Bone marrow (tissue), 2 donors: ENCODE results near the gene RIC1.
"Not testable (repeated sequence)": the region's sequence is repeated elsewhere in the genome, so short reads cannot be mapped to it uniquely, and the experiment has no call there.

Experiments
- DNase-seq, 2 donors: peaks; one replicate each; lab custom pipeline; 2025; lab: John Stamatoyannopoulos, UW

The RIC1 gene

DNA sequence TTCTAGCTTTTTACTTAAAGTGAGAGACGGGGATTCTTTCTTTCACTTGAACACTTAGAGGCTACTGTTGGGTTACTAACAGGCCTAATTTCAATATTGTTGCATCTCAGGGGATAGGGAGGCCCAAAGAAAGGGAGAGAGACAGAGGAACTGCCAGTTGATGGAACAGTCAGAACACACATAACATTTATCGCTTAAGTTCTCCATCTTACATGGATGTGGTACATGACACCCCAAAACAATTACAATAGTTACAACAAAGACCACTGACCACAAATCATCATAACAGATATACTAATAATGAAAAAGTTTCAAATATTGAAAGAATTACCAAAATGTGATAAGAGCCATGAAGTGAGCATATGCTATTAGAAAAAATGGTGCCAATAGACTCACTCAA is 4.3 kb upstream of the RIC1 start:
- no peak for DNase-seq

DNA sequence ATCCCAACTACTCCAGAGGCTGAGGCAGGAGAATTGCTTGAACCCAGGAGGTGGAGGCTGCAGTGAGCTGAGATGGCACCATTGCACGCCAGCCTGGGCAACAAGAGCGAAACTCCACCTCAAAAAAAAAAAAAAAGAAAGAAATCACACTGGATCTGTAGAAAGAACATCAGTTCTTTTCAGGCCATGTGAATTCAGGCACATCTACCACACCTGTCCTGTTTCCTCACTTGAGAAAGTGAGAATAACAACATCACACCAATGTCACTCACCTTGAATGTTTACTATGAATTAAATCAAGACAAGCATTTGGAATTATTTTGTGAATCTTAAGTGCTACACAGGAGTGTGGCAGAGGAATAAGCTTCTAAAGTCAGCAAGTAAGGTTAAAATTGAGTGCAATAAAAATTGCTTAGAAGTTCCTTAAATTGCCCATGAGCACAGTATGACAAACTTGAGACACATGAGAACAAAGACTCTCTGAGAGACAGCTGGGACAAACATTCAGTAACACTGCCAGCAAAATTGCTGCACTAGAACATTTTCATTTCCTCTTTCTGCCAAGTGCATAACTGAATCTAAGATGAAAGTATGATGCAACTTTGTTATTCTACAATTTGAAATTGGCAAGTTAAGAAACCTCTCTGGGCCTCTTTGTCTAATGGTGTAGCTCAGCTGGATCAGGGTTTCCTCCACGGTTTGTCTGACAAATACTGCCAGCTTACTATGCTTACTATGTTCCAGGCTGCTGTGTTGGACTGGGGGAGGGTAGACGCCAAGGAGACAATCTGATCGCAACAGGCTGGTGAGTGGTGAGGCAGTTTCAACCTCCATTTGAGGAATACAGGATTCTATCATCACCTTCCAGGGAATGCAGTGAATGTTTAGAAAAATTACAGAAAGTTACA is 1.9 kb upstream of the RIC1 start:
- peak; percentile 25 to 92 for DNase-seq

DNA sequence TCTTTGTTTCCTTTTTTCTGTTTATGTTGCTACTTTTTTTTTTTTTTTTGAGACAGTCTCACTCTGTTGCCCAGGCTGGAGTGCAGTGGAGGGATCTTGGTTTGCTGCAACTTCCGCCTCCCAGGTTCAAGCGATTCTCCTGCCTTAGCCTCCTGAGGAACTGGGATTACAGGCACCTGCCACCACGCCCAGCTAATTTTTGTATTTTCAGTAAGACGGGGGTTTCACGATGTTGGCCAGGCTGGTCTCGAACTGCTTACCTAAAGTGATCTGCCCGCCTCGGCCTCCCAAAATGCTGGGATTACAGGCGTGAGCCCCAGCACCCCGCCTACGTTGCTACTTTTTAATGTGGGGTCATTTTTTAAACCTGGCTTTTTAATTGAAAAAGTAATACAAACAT is 1.2 kb upstream of the RIC1 start:
- DNase-seq = not testable (repeated sequence)

DNA sequence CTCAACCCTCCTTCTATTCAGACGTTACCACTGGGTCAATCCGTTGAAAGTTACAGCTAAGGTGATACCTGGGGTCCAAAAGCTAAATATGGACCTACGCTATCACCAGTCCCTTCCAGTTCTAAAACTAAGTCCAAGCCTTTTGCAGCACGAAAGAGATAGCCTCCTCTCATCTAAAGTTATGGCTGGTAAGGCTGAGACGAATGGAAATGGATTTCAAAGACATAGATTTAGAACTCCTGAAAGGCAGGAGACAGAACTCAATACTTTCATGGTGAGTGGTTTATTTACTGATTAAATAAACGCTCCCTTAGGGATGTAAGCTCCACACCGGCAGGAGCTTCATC is 751 bp upstream of the RIC1 start:
- no peak for DNase-seq

DNA sequence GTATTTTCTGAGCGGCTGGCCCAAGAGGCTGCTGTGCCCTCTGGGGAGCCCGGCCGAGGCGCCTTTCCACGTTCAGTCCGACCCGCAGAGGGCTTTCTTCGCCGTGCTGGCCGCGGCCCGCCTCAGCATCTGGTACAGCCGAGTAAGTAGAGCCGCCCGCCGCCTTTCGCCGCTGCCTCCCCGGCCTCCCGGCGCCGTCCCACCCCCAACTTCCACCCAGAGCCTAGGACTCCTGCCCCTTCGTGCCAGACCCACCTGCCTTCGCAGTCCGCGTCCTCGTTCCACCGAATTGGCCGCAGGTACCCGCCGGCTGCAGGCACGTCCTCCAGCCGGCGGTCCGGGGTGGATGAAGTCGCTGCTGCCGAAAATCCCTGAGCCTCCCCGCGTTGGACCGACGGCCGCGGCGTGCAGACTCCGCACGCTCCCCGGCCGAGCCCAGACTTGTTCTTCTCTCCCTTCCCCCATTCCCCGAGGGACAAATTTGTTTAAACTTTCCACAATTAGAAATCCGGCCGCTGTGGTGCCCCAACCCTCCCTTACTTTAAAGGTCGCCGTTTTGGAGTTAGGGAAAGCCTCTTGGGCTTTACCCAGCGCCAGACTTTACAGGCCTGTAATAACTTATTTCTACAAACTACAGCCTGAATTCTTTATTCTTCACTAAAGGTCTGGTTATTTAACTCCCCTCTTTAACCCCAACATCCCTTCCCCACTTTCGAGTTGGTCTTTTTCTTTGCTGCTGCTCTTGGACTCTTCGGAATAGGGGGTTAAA is 589 bp downstream of the RIC1 start:
- DNase-seq = peak in 1 of 2 donors; percentile 69

DNA sequence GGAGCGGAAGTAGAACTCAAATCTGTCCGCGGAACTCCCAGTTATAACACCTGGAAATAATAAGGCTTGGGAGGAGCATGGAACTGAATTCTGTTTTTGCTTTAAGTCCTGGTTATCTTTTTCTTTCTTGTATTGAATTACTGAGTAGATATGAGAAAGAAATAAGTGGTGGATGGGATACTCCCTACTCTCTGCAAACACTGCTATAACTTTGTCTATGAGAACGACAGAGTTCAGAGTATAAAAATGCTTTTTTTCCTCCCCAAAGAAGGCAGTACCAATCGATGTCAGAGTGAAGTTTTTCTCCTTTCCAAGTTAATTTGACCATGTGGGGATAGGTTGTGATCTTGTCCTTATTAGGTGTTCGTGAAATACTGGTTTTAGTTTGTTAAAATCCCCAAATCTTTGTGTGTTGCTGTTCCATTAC is 1.2 kb downstream of the RIC1 start:
- no peak for DNase-seq

DNA sequence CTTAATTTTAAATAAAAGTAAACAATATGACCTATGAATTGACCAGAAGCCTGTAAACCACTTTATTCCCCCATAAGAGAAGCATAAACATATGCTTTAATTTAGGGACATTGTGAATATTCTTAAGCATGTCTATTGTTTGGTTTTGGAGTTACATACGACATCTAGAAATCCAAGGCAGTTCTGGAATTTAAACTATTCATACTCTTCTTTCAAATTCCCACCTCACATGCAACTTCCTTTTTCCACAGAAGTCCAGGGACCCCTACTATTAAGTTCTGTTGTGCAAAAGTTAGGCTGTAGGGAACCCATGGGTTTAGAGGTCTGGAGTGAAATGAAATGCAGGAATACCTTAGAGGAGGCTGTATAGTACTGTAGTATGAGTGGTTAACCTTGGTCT is 2.1 kb downstream of the RIC1 start:
- DNase-seq = no peak

DNA sequence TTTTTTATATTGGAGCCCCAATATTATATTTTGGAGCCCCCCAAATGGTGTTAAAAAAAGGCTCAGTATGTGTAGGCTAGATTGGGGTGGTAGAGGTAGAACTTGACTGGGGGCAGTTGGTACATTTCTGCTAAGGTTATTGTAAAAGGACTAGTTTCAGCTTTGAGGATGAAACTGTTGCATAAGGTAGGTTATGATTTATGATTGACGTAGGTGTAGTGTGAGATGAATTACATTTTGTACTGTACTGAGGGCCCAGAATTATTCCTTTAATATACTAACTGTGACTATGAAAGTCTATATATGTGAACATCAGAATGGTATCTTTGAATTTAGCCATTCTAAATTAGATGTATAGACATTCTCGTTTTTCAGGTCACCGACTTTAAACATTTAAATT is 3.6 kb downstream of the RIC1 start:
- no peak for DNase-seq

DNA sequence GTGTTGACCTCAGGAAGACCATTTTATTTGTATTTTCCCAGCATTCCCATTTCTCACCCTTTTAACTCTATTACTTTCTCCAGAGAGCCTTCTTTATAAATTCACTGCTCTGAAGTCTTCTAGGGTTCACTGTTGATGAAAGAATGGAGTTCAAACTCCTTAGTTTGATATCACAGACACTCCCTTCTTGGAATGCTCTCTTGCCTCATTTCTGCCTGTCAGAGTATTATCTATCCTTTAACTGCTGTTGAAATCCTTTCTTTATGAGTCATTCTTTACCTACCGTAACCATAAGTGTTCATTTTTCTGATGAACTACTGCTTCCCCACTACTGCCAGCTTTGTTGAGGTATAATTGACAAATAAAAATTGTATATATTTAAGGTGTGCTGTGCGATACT is 4.3 kb downstream of the RIC1 start:
- DNase-seq = no peak

DNA sequence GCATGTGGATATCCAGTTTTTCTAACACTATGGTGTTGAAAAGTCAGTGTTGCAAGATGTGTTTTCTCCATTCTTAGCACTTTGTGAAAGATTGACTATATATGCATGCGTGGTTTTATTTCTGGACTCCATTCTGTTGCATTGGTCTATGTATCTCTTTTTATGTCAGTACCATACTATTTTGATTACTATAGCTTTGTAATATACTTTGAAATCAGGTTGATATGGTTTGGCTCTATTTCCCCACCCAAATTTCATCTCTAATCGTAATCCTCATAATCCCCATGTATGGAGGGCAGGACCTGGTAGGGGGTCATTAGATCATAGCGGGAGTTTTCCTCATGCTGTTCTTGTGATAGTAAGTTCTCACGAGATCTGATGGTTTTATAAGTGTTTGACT is 6.5 kb downstream of the RIC1 start:
- DNase-seq = no peak

DNA sequence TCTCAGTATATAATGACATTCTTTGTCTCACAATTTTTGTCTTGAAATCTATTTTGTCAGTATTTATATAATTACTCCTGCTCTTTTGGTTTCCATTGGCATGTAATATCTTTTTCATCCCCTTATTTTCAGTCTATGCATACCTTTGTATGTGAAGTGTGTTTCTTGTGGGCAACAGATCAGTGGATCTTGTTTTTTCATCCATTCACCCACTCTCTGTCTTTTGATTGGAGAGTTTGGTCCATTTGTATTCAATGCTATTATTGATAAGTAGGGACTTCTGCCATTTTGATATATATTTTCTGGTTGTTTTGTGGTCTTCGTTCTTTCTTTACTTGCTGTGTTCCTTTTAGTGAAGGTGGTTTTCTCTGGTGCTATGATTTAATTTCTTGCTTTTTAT is 10.9 kb downstream of the RIC1 start:
- no peak for DNase-seq

DNA sequence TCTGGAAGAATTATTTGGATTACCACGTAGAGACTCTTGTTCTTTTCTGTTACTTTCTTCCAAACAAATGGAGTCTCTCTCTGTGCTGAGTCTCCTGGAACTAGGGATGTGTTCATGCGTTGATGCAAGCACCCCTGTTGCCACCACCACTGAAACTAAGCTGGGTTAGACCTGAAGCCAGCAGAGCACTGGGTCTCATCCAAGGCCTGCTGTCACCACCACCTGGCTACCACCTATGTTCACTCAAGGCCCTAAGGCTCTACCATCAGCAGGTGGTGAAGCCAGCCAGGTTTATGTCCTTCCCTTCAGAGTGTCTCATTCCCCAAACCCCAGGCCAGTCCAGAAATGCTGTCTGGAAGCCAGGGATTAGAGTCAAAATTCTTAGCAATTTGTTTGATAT is 13.3 kb downstream of the RIC1 start:
- DNase-seq = no peak

DNA sequence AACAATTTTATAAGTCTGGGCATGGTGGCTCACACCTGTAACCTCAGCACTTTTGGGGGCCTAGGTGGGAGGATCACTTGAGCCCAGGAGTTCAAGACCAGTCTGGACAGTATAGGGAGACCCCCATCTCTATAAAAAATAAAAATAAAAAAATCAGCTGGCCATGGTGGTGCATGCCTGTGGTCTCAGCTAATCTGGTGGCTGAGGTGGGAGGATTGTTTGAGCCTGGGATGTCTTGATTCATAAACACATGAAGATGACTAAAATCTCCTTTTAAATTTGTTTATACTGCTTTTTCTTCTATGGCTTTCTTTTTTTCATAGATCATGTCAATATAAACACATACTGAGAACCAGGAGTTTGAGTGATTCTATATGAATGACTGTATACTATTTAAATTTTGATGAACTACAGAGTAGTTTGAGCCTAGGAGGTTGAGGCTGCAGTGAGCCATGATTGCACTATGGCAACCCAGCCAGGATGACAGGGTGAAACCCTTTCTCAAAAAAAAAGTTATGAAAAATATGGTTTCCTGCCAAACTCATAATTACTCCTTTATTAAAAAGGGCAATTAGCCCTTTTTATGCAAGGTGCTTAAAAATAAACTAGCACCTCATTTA is 14.2 kb downstream of the RIC1 start:
- no peak for DNase-seq

DNA sequence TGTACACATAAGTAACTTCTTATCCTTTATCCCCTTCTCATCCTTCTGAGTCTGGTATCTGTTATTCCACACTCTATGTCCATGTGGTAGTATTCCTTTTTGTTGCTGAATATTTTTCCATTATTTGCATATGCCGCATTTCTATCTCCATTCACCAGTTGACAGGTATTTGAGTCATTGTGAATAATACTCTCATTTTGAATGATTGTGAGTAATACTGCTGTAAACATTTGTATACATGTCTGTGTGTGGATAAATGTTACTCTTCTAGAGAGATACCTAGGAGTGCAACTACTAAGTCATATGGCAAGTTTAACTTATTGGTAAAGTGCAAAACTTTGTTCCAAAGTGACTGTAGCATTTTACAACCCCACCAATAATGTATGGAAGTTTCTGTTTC is 15.6 kb downstream of the RIC1 start:
- DNase-seq = no peak

DNA sequence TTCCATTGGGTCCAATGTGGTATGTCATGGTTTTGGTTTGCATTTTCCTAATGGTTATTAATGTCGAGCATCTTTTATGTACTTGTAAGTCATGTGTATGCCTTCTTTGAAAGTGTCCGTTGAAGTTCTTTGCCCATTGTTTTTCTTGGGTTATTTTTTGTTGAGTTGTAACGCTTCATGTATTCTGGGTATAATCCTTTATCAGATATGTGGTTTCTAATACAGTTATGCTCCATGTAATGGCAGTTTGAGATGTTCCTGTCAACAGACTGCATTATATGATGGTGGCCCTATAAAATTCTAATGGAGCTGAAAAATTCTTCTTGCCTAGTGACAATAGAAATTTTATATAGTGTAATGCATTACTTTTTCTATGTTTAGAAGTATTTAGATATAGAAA is 17.2 kb downstream of the RIC1 start:
- DNase-seq = no peak

DNA sequence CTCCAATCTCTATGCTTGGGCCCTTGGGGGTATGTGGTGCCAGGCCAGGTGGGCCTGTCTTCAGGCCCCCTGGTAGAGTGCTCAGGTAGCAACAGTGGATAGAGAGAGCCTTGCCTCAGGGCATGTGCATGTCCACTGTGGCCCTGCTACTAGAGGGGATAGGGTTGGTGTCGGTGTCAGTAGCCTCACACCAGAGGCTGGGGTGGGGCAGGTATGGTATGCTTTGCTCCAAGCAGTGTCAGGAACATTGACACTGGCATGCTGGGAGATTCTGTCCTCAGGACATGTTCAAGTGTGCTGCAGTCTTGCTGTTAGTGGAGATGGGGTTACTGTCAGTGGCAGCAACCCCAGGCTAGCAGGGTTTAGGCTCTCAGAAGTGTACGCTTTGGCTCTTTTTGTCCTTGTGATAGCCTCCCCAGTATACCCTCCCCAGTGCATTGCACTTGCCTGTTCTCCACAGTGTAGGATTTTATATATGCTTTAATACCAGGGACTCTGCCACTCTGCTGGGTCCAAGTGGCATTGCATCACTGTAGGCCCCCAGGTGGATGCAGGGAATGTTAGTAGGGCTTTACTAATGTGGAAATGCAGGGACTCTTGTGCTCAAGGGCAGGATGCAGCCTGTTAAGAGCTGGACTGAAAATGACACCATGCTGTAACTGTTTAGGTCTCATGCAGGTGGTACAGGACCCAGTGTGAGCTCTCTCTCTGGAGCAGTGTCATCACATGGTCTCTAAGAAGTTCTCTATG is 21.6 kb downstream of the RIC1 start:
- DNase-seq = no peak

DNA sequence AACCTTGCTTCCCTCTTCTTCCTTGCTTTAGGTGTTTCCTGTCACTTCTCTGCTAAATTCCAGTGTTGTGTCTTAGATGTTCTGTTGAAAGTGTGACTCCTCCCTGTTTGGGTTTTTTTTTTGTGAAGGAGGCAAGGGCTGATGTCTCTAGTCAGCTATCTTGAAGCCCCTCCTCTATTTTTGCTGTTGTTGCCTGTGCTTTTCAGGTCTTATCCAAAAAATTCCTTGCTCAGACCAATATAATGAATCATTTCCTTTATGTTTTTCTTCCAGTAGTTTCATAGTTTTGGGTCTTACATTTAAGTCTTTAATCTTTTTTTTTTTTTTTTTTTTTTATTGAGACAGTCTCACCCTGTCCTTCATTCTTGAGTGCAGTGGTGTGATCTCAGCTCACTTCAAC is 22.3 kb downstream of the RIC1 start:
- DNase-seq = no peak

DNA sequence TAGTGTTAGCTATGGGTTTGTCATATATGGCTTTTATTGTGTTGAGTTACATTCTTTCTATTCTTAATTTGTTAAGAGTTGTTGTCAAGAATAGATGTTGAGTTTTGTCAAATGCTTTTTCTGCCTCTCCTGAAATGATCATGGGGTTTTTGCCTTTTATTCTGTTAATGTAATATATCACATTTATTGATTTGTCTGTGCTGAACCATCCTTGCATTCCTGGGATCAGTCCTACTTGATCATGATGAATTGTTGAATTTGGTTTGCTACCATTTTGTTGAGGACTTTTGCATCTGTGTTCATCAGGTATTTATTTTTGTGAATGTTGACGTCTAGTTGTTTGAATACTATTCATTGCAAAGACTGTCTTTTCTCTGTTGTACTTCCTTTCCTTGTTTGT is 23.9 kb downstream of the RIC1 start:
- no peak for DNase-seq

DNA sequence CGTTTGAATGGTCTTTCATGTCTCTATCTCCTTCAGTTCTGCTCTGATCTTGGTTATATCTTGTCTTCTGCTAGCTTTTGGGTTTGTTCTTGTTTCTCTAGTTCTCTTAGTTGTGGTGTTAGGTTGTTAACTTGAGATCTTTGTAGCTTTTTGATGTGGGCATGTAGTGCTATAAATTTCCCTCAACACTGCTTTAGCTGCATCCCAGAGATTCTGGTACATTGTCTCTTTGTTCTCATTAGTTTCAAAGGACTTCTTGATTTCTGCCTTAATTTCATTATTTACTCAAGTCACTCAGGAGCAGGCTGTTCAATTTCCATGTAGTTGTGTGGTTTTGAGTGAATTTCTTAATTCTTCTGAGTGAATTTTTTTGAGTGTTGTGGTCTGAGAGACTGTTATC is 33.9 kb downstream of the RIC1 start:
- DNase-seq = not testable (repeated sequence)

DNA sequence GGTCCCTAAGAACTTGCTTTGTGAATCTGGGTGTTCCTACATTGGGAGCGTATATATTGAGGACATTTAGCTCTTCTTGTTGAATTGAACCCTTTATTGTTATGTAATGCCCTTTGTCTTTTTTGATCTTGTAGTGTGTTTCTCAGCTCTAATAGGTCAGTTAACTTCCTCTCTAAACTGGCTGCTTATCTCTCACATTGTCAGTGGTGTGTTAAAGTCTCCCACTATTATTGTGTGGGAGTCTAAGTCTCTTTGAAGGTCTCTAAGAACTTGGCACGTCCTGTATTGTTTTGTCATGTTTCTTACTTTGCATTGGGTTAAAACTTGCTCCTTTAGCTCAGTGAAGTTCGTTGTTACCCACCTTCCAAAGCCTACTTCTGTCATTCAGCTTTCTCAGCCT is 36.2 kb downstream of the RIC1 start:
- no peak for DNase-seq

DNA sequence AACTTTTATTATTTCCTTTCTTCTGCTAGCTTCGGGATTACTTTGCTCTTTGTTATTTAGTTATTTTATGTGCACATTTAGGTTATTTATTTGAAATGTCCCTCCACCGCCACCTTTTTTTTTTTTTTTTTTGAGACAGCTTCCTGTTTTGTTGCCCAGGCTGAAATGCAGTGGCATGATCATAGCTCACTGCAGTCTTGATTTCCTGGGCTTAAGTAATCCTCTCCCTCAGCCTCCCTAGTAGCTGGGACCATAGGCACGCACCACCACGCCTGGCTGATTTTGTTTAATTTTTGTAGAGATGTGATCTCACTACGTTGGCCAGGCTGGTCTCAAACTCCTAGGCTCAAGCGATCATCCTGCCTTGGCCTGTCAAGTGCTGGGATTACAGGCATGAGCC is 38.5 kb downstream of the RIC1 start:
- no peak for DNase-seq

DNA sequence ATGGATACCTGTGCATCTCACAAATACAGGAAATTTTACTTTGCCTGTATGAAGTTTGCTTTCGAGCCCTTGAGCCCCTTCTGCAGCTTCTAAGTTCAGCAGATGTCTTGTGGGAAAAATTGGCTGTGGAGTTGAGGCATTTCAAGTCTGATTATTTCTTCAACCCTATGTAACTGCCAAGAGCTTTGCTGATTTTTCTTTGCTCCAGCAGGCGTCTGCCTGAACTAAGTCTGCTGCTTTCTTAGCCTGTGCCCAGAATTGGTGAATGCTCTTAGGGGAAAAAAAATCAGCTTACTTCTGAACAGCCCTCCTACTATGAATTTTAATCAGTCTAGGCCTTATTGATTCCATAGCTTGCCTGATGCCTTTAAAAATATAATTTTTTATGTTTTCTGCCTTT is 41.2 kb downstream of the RIC1 start:
- no peak for DNase-seq
